ENCODE data around the gene SYT13.

SYT13 gene

DNA sequence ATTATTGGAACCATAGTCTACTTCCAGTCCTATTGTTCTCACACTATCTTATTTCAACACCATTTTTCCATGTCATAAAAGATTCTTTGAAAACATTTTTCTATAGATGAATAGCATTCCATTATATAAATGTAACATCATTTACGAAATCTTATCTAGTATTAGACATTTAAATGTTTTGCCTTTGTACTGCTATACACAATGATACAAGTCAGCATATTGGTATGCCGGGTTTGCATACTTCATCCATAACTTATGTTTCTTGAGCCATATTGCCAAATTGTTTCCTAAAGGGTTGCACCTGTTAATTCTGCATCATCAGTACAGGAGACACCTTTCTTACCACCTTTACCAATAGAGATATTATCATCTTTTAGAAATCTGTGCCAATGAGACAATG lies 68.2 kb downstream of the SYT13 start:
- no peak for TF ChIP-seq GLIS3 (CRISPR knock-in tag; IDR thresholded peaks at IDR 0.05)
- peak; percentile 43; the same call in 1 of the 2 replicates for TF ChIP-seq ISL1 (CRISPR knock-in tag; IDR thresholded peaks at IDR 0.05)
- TF ChIP-seq ZNF8 (CRISPR knock-in tag; IDR thresholded peaks at IDR 0.05), result no peak
- TF ChIP-seq CSDC2 (CRISPR knock-in tag; IDR thresholded peaks at IDR 0.05), result no peak
- no peak for ATAC-seq

DNA sequence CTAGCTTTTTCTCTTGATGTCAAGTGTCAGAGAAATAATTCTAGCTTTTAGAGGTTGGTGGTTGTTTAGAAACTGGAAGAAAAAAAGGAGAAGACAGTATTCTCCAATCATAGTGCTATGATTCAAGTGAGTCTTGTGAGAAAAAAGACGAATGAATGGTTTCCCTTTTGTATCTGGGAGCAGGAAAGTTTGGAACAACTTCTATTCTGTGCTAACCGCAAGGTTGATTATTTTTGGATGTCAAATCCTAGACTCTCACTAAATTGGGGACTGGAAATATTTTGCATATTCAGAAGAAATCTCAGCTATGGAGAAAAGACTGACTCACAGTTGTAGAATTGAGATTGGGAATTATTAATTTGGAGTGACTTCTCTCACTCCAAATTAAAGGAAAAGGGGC lies 69.2 kb downstream of the SYT13 start:
- no peak for TF ChIP-seq ZC3H10 (CRISPR knock-in tag; IDR thresholded peaks at IDR 0.05)
- TF ChIP-seq RARB (CRISPR knock-in tag; IDR thresholded peaks at IDR 0.05), result no peak
- no peak for TF ChIP-seq ISL1 (CRISPR knock-in tag; IDR thresholded peaks at IDR 0.05)
- no peak for TF ChIP-seq PPARA (CRISPR knock-in tag; IDR thresholded peaks at IDR 0.05; ENCODE audit: borderline replicate concordance)
- TF ChIP-seq ZNF70 (CRISPR knock-in tag; IDR thresholded peaks at IDR 0.05), result no peak
- no peak for TF ChIP-seq ZNF565 (CRISPR knock-in tag; conservative IDR thresholded peaks at IDR 0.05; ENCODE audit: low read depth)
- TF ChIP-seq, protein P1, sequence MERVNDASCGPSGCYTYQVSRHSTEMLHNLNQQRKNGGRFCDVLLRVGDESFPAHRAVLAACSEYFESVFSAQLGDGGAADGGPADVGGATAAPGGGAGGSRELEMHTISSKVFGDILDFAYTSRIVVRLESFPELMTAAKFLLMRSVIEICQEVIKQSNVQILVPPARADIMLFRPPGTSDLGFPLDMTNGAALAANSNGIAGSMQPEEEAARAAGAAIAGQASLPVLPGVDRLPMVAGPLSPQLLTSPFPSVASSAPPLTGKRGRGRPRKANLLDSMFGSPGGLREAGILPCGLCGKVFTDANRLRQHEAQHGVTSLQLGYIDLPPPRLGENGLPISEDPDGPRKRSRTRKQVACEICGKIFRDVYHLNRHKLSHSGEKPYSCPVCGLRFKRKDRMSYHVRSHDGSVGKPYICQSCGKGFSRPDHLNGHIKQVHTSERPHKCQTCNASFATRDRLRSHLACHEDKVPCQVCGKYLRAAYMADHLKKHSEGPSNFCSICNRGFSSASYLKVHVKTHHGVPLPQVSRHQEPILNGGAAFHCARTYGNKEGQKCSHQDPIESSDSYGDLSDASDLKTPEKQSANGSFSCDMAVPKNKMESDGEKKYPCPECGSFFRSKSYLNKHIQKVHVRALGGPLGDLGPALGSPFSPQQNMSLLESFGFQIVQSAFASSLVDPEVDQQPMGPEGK (CRISPR knock-in tag; IDR thresholded peaks at IDR 0.05; ENCODE audit: borderline replicate concordance), result no peak
- TF ChIP-seq, protein P2, sequence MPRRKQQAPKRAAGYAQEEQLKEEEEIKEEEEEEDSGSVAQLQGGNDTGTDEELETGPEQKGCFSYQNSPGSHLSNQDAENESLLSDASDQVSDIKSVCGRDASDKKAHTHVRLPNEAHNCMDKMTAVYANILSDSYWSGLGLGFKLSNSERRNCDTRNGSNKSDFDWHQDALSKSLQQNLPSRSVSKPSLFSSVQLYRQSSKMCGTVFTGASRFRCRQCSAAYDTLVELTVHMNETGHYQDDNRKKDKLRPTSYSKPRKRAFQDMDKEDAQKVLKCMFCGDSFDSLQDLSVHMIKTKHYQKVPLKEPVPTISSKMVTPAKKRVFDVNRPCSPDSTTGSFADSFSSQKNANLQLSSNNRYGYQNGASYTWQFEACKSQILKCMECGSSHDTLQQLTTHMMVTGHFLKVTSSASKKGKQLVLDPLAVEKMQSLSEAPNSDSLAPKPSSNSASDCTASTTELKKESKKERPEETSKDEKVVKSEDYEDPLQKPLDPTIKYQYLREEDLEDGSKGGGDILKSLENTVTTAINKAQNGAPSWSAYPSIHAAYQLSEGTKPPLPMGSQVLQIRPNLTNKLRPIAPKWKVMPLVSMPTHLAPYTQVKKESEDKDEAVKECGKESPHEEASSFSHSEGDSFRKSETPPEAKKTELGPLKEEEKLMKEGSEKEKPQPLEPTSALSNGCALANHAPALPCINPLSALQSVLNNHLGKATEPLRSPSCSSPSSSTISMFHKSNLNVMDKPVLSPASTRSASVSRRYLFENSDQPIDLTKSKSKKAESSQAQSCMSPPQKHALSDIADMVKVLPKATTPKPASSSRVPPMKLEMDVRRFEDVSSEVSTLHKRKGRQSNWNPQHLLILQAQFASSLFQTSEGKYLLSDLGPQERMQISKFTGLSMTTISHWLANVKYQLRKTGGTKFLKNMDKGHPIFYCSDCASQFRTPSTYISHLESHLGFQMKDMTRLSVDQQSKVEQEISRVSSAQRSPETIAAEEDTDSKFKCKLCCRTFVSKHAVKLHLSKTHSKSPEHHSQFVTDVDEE (CRISPR knock-in tag; IDR thresholded peaks at IDR 0.05), result no peak
- TF ChIP-seq CSDC2 (CRISPR knock-in tag; IDR thresholded peaks at IDR 0.05), result no peak
- TF ChIP-seq GLIS3 (CRISPR knock-in tag; IDR thresholded peaks at IDR 0.05), result no peak
- TF ChIP-seq, protein P3, sequence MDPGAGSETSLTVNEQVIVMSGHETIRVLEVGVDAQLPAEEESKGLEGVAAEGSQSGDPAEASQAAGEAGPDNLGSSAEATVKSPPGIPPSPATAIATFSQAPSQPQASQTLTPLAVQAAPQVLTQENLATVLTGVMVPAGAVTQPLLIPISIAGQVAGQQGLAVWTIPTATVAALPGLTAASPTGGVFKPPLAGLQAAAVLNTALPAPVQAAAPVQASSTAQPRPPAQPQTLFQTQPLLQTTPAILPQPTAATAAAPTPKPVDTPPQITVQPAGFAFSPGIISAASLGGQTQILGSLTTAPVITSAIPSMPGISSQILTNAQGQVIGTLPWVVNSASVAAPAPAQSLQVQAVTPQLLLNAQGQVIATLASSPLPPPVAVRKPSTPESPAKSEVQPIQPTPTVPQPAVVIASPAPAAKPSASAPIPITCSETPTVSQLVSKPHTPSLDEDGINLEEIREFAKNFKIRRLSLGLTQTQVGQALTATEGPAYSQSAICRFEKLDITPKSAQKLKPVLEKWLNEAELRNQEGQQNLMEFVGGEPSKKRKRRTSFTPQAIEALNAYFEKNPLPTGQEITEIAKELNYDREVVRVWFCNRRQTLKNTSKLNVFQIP (CRISPR knock-in tag; IDR thresholded peaks at IDR 0.05; ENCODE audit: borderline replicate concordance, low read depth), result no peak
- TF ChIP-seq, protein P4, sequence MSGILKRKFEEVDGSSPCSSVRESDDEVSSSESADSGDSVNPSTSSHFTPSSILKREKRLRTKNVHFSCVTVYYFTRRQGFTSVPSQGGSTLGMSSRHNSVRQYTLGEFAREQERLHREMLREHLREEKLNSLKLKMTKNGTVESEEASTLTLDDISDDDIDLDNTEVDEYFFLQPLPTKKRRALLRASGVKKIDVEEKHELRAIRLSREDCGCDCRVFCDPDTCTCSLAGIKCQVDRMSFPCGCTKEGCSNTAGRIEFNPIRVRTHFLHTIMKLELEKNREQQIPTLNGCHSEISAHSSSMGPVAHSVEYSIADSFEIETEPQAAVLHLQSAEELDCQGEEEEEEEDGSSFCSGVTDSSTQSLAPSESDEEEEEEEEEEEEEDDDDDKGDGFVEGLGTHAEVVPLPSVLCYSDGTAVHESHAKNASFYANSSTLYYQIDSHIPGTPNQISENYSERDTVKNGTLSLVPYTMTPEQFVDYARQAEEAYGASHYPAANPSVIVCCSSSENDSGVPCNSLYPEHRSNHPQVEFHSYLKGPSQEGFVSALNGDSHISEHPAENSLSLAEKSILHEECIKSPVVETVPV (CRISPR knock-in tag; IDR thresholded peaks at IDR 0.05), result no peak
- TF ChIP-seq ZFP3 (CRISPR knock-in tag; IDR thresholded peaks at IDR 0.05), result no peak
- no peak for TF ChIP-seq ARNTL (CRISPR knock-in tag; IDR thresholded peaks at IDR 0.05; ENCODE audit: borderline replicate concordance, low read depth)
- no peak for TF ChIP-seq ZFP30 (CRISPR knock-in tag; IDR thresholded peaks at IDR 0.05)
- TF ChIP-seq TOX (CRISPR knock-in tag; IDR thresholded peaks at IDR 0.05; ENCODE audit: borderline replicate concordance), result no peak
- no peak for TF ChIP-seq ESRRG (CRISPR knock-in tag; IDR thresholded peaks at IDR 0.05)
- TF ChIP-seq OSR1 (CRISPR knock-in tag; IDR thresholded peaks at IDR 0.05), result no peak
- ATAC-seq, result no peak

DNA sequence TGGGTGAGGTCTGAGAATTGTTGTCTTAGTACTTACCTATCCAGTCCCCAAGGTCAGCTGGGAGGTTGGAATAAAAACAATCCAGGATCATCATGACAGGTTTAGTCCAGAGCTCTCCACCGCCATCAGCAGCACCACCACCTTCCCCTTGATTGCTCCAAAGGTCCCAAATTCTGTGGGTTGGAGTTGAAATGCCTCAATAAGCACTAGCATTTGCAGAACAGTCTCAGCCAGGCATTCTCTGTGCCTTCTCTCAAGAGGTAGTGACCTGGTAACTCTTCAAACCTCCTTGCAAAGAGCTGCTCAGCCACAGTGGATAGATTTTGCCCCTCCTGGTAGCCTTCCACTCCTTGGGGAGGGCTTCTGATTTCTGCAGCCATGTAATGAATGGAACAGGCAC lies 70.1 kb downstream of the SYT13 start:
- ATAC-seq, result no peak
- TF ChIP-seq ZFP3 (CRISPR knock-in tag; IDR thresholded peaks at IDR 0.05) (no peak), ARNTL (CRISPR knock-in tag; IDR thresholded peaks at IDR 0.05; ENCODE audit: borderline replicate concordance, low read depth) (no peak), ZC3H10 (CRISPR knock-in tag; IDR thresholded peaks at IDR 0.05) (no peak), SNAI2 (CRISPR knock-in tag; IDR thresholded peaks at IDR 0.05) (no peak), ZNF8 (CRISPR knock-in tag; IDR thresholded peaks at IDR 0.05) (no peak), BACH2 (CRISPR knock-in tag; IDR thresholded peaks at IDR 0.05; ENCODE audit: borderline replicate concordance) (no peak), ZNF70 (CRISPR knock-in tag; IDR thresholded peaks at IDR 0.05) (no peak), ZNF565 (CRISPR knock-in tag; conservative IDR thresholded peaks at IDR 0.05; ENCODE audit: low read depth) (no peak), TCF4 (CRISPR knock-in tag; IDR thresholded peaks at IDR 0.05; ENCODE audit: borderline replicate concordance) (no peak)
- TF ChIP-seq, protein P4 (CRISPR knock-in tag; IDR thresholded peaks at IDR 0.05), result no peak
- TF ChIP-seq, protein P5, sequence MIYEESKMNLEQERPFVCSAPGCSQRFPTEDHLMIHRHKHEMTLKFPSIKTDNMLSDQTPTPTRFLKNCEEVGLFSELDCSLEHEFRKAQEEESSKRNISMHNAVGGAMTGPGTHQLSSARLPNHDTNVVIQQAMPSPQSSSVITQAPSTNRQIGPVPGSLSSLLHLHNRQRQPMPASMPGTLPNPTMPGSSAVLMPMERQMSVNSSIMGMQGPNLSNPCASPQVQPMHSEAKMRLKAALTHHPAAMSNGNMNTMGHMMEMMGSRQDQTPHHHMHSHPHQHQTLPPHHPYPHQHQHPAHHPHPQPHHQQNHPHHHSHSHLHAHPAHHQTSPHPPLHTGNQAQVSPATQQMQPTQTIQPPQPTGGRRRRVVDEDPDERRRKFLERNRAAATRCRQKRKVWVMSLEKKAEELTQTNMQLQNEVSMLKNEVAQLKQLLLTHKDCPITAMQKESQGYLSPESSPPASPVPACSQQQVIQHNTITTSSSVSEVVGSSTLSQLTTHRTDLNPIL (CRISPR knock-in tag; IDR thresholded peaks at IDR 0.05; ENCODE audit: low read depth), result no peak
- TF ChIP-seq, protein P2 (CRISPR knock-in tag; IDR thresholded peaks at IDR 0.05), result no peak

Measured in SK-N-SH treated with all-trans-retinoic acid at 6 μM for 48 hours (cell line).